K562 (cell line): ENCODE results near the gene NLRP9.

ENCODE experiments used
- ATF3 ChIP-seq, 2 experiments: fragments of 450-650 bp in 1 of 2; sonication (generic) in 1 of 2; formaldehyde crosslinking in 1 of 2; IDR thresholded peaks in 1 of 2; conservative IDR thresholded peaks in 1 of 2; 2 replicates each; pipeline versions ENCODE4 v1.6.1 to v1.8.1; 2016 to 2023; ENCODE audit warnings: mild to moderate bottlenecking in 2 of 2, moderate library complexity in 2 of 2, inconsistent platforms in 1 of 2, missing genetic modification reagents in 1 of 2
- EP300 ChIP-seq: IDR thresholded peaks from 2 replicates; pipeline ENCODE4 v1.6.1; 2012; ENCODE audit warnings: low read length, improper control_type of control experiment
- EZH2 ChIP-seq: IDR thresholded peaks from 2 replicates; pipeline ENCODE4 v1.6.1; 2012; ENCODE audit warnings: low read depth, mild to moderate bottlenecking, inconsistent platforms, low read length, borderline replicate concordance
- FOXP4 ChIP-seq: sonication (generic); formaldehyde crosslinking; IDR thresholded peaks from 2 replicates; pipeline ENCODE4 v1.8.0; 2022; ENCODE audit warnings: mild to moderate bottlenecking, missing genetic modification reagents, borderline replicate concordance
- GTF2F1 ChIP-seq: IDR thresholded peaks from 2 replicates; pipeline ENCODE4 v1.6.1; 2011; ENCODE audit warnings: low read depth, low read length, improper control_type of control experiment
- MAX ChIP-seq: sonication (generic); formaldehyde crosslinking; IDR thresholded peaks from 2 replicates; pipeline ENCODE4 v1.9.0; 2022; ENCODE audit warnings: mild to moderate bottlenecking, missing genetic modification reagents
- MXI1 ChIP-seq: IDR thresholded peaks from 2 replicates; pipeline ENCODE4 v1.6.1; 2011; ENCODE audit warnings: low read depth, mild to moderate bottlenecking, improper control_type of control experiment, low read length
- RCOR1 ChIP-seq, 2 experiments: IDR thresholded peaks; 2 replicates each; pipeline ENCODE4 v1.6.1; 2012; ENCODE audit warnings: low read depth in 2 of 2, low read length in 2 of 2, borderline replicate concordance in 1 of 2, improper control_type of control experiment in 1 of 2
- TBP ChIP-seq: optimal IDR thresholded peaks from 2 replicates; pipeline ENCODE3; 2011; ENCODE audit warnings: low read depth, low read length, improper control_type of control experiment
- ZBTB2 ChIP-seq: fragments of 450-650 bp; IDR thresholded peaks from 2 replicates; pipeline ENCODE4 v1.6.1; 2016; ENCODE audit warnings: antibody characterized with exemption
- ZBTB33 ChIP-seq: sonication (generic); formaldehyde crosslinking; IDR thresholded peaks from 2 replicates; pipeline ENCODE4 v1.8.1; 2023; ENCODE audit warnings: mild to moderate bottlenecking, missing genetic modification reagents
- ZBTB43 ChIP-seq: sonication (generic); formaldehyde crosslinking; IDR thresholded peaks from 2 replicates; pipeline ENCODE4 v1.8.0; 2023; ENCODE audit warnings: mild to moderate bottlenecking, missing genetic modification reagents

GRCh38 chr19:55778331-55778730 is 40.1 kb upstream of the NLRP9 start:
- no peak for TF ChIP-seq ATF3 (IDR thresholded peaks at IDR 0.05)
- TF ChIP-seq ATF3 (CRISPR knock-in tag; conservative IDR thresholded peaks at IDR 0.05): no peak
- TF ChIP-seq EZH2: no peak
- TF ChIP-seq MXI1: no peak
- no peak for TF ChIP-seq ZBTB2
- TF ChIP-seq ZBTB43 (CRISPR knock-in tag): no peak
- TF ChIP-seq ZBTB33: no peak
- TF ChIP-seq FOXP4 (CRISPR knock-in tag): no peak
- TF ChIP-seq GTF2F1: no peak
- no peak for TF ChIP-seq EP300
- no peak for TF ChIP-seq RCOR1 (IDR thresholded peaks at IDR 0.05; ENCODE audit: borderline replicate concordance in 1 of 2, low read depth in 2 of 2, low read length in 2 of 2)
- TF ChIP-seq MAX (CRISPR knock-in tag): no peak
- TF ChIP-seq TBP: no peak
